ENCODE data around the gene NKX2-1.

DNA sequence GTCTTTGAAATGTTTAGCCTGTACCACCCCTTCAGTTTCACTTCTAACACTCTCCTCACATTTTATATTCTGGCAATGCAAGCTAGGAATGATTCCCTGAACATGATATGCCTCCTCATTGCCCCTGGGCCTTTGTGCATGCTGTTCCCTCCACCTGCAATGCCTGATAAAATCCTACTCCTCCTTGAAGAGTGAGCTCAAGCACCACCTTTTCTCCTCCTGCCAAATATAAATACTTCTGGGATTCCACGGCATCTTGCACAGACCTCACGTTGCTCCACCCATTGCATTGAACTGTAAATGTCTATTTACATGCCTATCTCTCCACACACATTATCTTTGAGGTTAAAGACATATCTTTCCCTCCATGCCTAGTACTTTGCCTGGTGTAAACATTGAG lies 21.1 kb downstream of the NKX2-1 start:
- TF ChIP-seq, protein P1, sequence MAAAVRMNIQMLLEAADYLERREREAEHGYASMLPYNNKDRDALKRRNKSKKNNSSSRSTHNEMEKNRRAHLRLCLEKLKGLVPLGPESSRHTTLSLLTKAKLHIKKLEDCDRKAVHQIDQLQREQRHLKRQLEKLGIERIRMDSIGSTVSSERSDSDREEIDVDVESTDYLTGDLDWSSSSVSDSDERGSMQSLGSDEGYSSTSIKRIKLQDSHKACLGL (CRISPR knock-in tag; IDR thresholded peaks at IDR 0.05) = no peak
- TF ChIP-seq GABPA (IDR thresholded peaks at IDR 0.05; ENCODE audit: low read depth, low read length) = no peak
- no peak for TF ChIP-seq GABPA (CRISPR knock-in tag; IDR thresholded peaks at IDR 0.05; ENCODE audit: low read depth)
- no peak for TF ChIP-seq SNAI1 (CRISPR knock-in tag; IDR thresholded peaks at IDR 0.05; ENCODE audit: borderline replicate concordance)
- TF ChIP-seq CCAR2 (optimal IDR thresholded peaks at IDR 0.05; ENCODE audit: low read depth, low read length) = no peak
- TF ChIP-seq YY1 (IDR thresholded peaks at IDR 0.05; ENCODE audit: insufficient read depth, insufficient replicate concordance, low read depth, low read length) = no peak
- no peak for TF ChIP-seq RBAK (CRISPR knock-in tag; IDR thresholded peaks at IDR 0.05)
- TF ChIP-seq, protein P2, sequence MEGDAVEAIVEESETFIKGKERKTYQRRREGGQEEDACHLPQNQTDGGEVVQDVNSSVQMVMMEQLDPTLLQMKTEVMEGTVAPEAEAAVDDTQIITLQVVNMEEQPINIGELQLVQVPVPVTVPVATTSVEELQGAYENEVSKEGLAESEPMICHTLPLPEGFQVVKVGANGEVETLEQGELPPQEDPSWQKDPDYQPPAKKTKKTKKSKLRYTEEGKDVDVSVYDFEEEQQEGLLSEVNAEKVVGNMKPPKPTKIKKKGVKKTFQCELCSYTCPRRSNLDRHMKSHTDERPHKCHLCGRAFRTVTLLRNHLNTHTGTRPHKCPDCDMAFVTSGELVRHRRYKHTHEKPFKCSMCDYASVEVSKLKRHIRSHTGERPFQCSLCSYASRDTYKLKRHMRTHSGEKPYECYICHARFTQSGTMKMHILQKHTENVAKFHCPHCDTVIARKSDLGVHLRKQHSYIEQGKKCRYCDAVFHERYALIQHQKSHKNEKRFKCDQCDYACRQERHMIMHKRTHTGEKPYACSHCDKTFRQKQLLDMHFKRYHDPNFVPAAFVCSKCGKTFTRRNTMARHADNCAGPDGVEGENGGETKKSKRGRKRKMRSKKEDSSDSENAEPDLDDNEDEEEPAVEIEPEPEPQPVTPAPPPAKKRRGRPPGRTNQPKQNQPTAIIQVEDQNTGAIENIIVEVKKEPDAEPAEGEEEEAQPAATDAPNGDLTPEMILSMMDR (CRISPR knock-in tag; IDR thresholded peaks at IDR 0.05) = no peak
- no peak for TF ChIP-seq ZNF550 (CRISPR knock-in tag; IDR thresholded peaks at IDR 0.05; ENCODE audit: borderline replicate concordance)
- no peak for TF ChIP-seq HDAC2 (CRISPR knock-in tag; IDR thresholded peaks at IDR 0.05)
- no peak for TF ChIP-seq DNMT1 (CRISPR knock-in tag; IDR thresholded peaks at IDR 0.05)
- TF ChIP-seq TBX2 (CRISPR knock-in tag; IDR thresholded peaks at IDR 0.05; ENCODE audit: borderline replicate concordance) = no peak
- TF ChIP-seq, protein P3, sequence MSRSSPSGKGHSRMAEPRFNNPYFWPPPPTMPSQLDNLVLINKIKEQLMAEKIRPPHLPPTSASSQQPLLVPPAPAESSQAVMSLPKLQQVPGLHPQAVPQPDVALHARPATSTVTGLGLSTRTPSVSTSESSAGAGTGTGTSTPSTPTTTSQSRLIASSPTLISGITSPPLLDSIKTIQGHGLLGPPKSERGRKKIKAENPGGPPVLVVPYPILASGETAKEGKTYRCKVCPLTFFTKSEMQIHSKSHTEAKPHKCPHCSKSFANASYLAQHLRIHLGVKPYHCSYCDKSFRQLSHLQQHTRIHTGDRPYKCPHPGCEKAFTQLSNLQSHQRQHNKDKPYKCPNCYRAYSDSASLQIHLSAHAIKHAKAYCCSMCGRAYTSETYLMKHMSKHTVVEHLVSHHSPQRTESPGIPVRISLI (CRISPR knock-in tag; IDR thresholded peaks at IDR 0.05; ENCODE audit: borderline replicate concordance) = no peak

Measured in HepG2 (cell line).